ENCODE measurements around the gene TNPO1. TPM values are rescaled to one million over a fixed set of nuclear protein-coding genes. Genes with fewer than 3 reads are reported as not detected.

Gene TNPO1
- total and polyA plus RNA-seq, 2 donors (not counting 1 experiment from before 2014, with no cell fraction given), result 93.7 to 226 TPM

DNA sequence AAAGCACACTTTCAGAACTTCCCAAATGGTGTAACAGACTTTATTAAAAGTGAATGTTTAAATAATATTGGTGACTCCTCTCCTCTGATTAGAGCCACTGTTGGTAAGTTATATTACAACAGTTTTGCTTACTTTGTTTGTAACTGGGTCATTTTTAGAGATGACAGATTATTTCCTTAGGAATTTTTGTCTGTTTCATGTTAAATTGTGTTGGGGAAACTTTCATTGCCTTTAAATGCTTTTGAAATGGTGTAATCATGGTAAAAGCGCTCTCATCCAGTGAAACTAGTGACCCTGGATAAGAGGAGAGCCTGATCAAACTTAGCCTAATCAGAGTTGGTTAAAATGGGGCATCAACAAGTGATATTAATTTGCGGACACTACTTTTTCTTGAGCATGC is 39.4 kb downstream of the TNPO1 start:
- Histone ChIP-seq H3K36me3 (ENCODE audit: control insufficient read depth, insufficient read depth, low read length) (peaks cover 8% of the 10 kb centered on the region), H3K27me3 (ENCODE audit: control insufficient read depth, insufficient read depth, low read length) (no peaks in the 10 kb centered on the region), H3K27ac (ENCODE audit: insufficient read depth, low read length) (no peak overlapping the region), H4K20me1 (ENCODE audit: control insufficient read depth, extremely low read depth, insufficient read depth, low read length) (peaks cover 2% of the 10 kb centered on the region), H3K4me2 (ENCODE audit: extremely low read depth, insufficient read depth, low read length) (no peak overlapping the region), H2AFZ (ENCODE audit: low read length) (no peak overlapping the region), H3K4me3 (replicated peaks in 1 of 4; ENCODE audit: control extremely low read depth in 1 of 4, insufficient read depth in 1 of 4, low read depth in 3 of 4, low read length in 4 of 4) (no peak overlapping the region), H3K9me3 (ENCODE audit: control insufficient read depth, insufficient read depth, low read depth, low read length) (no peaks in the 10 kb centered on the region), H3K4me1 (ENCODE audit: control insufficient read depth, extremely low read depth, insufficient read depth, low read length) (peaks cover 7% of the 10 kb centered on the region), H3K9ac (ENCODE audit: insufficient read depth, low read length) (no peak overlapping the region), H3K79me2 (ENCODE audit: control insufficient read depth, insufficient read depth, low read length) (peaks cover 88% of the 10 kb centered on the region)
- no peak for TF ChIP-seq EZH2 (IDR thresholded peaks at IDR 0.05; ENCODE audit: low read length, missing control alignments)
- TF ChIP-seq, protein P1, sequence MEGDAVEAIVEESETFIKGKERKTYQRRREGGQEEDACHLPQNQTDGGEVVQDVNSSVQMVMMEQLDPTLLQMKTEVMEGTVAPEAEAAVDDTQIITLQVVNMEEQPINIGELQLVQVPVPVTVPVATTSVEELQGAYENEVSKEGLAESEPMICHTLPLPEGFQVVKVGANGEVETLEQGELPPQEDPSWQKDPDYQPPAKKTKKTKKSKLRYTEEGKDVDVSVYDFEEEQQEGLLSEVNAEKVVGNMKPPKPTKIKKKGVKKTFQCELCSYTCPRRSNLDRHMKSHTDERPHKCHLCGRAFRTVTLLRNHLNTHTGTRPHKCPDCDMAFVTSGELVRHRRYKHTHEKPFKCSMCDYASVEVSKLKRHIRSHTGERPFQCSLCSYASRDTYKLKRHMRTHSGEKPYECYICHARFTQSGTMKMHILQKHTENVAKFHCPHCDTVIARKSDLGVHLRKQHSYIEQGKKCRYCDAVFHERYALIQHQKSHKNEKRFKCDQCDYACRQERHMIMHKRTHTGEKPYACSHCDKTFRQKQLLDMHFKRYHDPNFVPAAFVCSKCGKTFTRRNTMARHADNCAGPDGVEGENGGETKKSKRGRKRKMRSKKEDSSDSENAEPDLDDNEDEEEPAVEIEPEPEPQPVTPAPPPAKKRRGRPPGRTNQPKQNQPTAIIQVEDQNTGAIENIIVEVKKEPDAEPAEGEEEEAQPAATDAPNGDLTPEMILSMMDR (conservative IDR thresholded peaks at IDR 0.05 in 1 of 2, IDR thresholded peaks at IDR 0.05 in 1 of 2; ENCODE audit: low read depth in 1 of 2, low read length in 2 of 2), result no peak
- DNase-seq (ENCODE audit: low read depth in 2 of 2), result no peak

DNA sequence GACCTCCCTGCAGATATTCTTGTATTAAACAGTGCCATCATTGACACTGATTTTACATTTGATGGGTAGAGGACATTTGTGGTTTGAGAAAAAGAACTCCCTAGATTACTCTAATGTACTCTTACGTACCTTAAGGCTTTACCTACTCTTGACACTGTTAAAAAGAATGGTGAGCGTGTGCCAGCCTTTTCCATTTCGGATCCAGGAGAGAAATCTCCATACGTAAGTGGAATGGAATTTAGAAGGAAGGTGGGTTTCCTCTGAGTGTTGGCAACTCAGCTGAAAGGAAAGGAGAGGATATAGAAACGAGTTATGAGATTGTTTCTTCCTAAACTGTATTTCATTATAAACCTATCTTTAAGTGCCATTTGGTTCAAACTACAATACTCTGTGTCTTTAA is 40.9 kb downstream of the TNPO1 start:
- no peaks in the 10 kb centered on the region for H4K20me1 ChIP-seq (ENCODE audit: control insufficient read depth, extremely low read depth, insufficient read depth, low read length)
- peaks cover 5% of the 10 kb centered on the region for H3K4me1 ChIP-seq (ENCODE audit: control insufficient read depth, extremely low read depth, insufficient read depth, low read length)
- H3K36me3 ChIP-seq (ENCODE audit: control insufficient read depth, insufficient read depth, low read length), result peaks cover 9% of the 10 kb centered on the region
- H3K4me2 ChIP-seq (ENCODE audit: extremely low read depth, insufficient read depth, low read length), result no peak overlapping the region
- no peak for TF ChIP-seq EZH2 (IDR thresholded peaks at IDR 0.05; ENCODE audit: low read length, missing control alignments)
- TF ChIP-seq, protein P1 (conservative IDR thresholded peaks at IDR 0.05 in 1 of 2, IDR thresholded peaks at IDR 0.05 in 1 of 2; ENCODE audit: low read depth in 1 of 2, low read length in 2 of 2), result no peak
- H3K9me3 ChIP-seq (ENCODE audit: control insufficient read depth, insufficient read depth, low read depth, low read length), result no peaks in the 10 kb centered on the region
- H3K79me2 ChIP-seq (ENCODE audit: control insufficient read depth, insufficient read depth, low read length), result peaks cover 82% of the 10 kb centered on the region
- H3K27me3 ChIP-seq (ENCODE audit: control insufficient read depth, insufficient read depth, low read length), result no peaks in the 10 kb centered on the region
- no peak for DNase-seq (ENCODE audit: low read depth in 2 of 2)
- H3K9ac ChIP-seq (ENCODE audit: insufficient read depth, low read length), result no peak overlapping the region
- no peak overlapping the region for H3K27ac ChIP-seq (ENCODE audit: insufficient read depth, low read length)
- no peak overlapping the region for H2AFZ ChIP-seq (ENCODE audit: low read length)
- no peak overlapping the region for H3K4me3 ChIP-seq (replicated peaks in 1 of 4; ENCODE audit: control extremely low read depth in 1 of 4, insufficient read depth in 1 of 4, low read depth in 3 of 4, low read length in 4 of 4)

DNA sequence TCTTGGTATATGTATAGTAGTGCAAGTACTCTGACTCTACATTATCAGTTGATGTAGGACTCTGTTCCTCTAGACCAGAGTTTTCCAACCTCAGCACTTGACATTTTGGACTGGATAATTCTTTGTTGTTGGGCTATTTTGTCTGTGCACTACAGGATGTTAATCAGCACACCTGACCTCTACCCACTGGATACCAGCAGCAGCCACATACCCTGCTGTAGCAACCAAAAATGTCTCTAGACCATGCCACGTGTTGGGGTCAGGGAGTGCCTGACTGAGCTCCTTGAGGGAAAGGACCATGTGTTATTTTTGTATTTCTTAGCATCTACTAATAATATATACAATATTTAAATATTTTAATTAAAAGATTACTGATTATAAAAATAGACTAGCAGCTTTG is 42.7 kb downstream of the TNPO1 start:
- peaks cover 74% of the 10 kb centered on the region for H3K79me2 ChIP-seq (ENCODE audit: control insufficient read depth, insufficient read depth, low read length)
- no peaks in the 10 kb centered on the region for H3K27me3 ChIP-seq (ENCODE audit: control insufficient read depth, insufficient read depth, low read length)
- no peaks in the 10 kb centered on the region for H3K9me3 ChIP-seq (ENCODE audit: control insufficient read depth, insufficient read depth, low read depth, low read length)
- H2AFZ ChIP-seq (ENCODE audit: low read length), result no peak overlapping the region
- H3K9ac ChIP-seq (ENCODE audit: insufficient read depth, low read length), result no peak overlapping the region
- no peaks in the 10 kb centered on the region for H4K20me1 ChIP-seq (ENCODE audit: control insufficient read depth, extremely low read depth, insufficient read depth, low read length)
- DNase-seq (ENCODE audit: low read depth in 2 of 2), result no peak
- TF ChIP-seq, protein P1 (conservative IDR thresholded peaks at IDR 0.05 in 1 of 2, IDR thresholded peaks at IDR 0.05 in 1 of 2; ENCODE audit: low read depth in 1 of 2, low read length in 2 of 2), result no peak
- no peak for TF ChIP-seq EZH2 (IDR thresholded peaks at IDR 0.05; ENCODE audit: low read length, missing control alignments)
- peaks cover 14% of the 10 kb centered on the region for H3K36me3 ChIP-seq (ENCODE audit: control insufficient read depth, insufficient read depth, low read length)
- H3K4me2 ChIP-seq (ENCODE audit: extremely low read depth, insufficient read depth, low read length), result no peak overlapping the region
- no peak overlapping the region for H3K4me3 ChIP-seq (replicated peaks in 1 of 4; ENCODE audit: control extremely low read depth in 1 of 4, insufficient read depth in 1 of 4, low read depth in 3 of 4, low read length in 4 of 4)
- no peaks in the 10 kb centered on the region for H3K4me1 ChIP-seq (ENCODE audit: control insufficient read depth, extremely low read depth, insufficient read depth, low read length)
- no peak overlapping the region for H3K27ac ChIP-seq (ENCODE audit: insufficient read depth, low read length)
